NCI-H446 (cell line): ENCODE data around the gene AP5Z1.

Experiments used
- DNase-seq, 2 experiments: peaks; one replicate each; lab custom pipeline; 2025; lab: John Stamatoyannopoulos, UW

The AP5Z1 gene

GRCh38 chr7:4745971-4746919 lies 29.2 kb upstream of the AP5Z1 start:
- DNase-seq: no peak

- DNase-seq: no peak
These were observed 28.4 kb upstream of the AP5Z1 start for GRCh38 chr7:4747013-4747412.

DNA sequence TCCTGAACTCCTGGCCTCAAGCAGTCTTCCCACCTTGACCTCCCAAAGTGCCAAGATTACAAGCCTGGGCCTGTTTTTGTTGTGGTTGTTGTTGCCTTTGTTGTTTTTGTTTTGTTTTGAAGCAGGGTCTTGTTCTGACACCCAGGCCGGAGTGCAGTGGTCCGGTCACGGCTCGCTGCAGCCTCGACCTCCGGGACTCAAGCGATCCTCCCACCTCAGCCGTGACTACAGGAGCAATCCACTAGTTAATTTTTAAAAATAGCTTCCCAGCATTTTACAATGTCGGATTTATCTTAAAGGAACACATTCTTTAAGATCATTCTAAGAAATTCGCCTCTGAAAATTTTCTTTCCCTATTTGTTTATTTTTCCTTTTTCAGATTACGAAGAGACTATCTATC lies 27.7 kb upstream of the AP5Z1 start:
- no peak for DNase-seq

- no peak for DNase-seq
These were observed 27.2 kb upstream of the AP5Z1 start for GRCh38 chr7:4748231-4748681.

- no peak for DNase-seq
These were observed 26.1 kb upstream of the AP5Z1 start for GRCh38 chr7:4749363-4749762.

DNA sequence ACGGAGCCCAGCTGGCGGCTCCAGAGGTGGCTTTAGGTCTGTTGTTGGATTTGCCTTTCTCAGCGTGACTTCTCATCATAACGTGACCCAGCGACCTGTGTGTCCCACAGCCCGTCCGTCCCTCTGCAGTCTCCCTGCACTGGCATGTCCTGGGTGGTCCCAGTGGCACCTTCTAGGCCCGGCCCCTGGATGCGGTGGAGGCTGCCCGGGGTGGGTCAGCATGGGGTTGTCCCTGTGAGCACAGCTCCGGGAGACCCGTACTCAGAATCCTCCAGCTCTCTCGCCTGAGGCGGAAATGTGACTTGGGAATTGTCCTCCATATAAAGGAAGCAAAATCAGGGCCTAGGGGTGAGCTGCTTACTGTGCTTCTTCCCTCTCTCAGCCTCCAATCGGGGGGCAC lies 25.6 kb upstream of the AP5Z1 start:
- no peak for DNase-seq

DNA sequence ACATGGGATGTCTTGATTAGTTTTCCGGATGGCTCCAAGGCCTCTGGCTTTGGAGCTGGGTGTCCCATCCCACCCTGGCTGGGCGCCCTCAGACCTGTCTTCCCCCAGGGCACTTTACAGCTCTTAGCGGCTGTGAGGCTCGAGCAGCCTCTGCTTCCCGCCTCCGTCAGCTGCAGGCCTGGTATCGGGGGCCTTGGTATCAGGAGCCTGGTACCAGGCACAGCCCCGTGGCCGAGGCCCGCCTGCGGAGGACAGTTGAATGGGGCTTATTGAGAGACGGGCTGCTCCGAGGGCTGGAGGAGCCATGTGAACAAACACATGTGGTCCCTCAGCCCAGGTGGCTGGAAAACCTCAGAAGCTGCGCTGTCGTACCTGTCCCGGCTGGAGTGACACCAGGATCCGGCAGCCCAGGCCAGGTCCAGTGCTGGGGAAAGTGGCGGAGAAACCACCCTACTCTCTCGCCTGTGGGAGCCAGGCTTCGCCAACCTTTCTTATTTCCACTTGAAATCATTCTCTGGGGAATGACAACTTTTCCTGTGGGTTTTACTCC lies 23.9 kb upstream of the AP5Z1 start:
- DNase-seq: no peak

GRCh38 chr7:4753598-4754432 lies 21.6 kb upstream of the AP5Z1 start:
- peak in 1 of 2 experiments; percentile 46 for DNase-seq

DNA sequence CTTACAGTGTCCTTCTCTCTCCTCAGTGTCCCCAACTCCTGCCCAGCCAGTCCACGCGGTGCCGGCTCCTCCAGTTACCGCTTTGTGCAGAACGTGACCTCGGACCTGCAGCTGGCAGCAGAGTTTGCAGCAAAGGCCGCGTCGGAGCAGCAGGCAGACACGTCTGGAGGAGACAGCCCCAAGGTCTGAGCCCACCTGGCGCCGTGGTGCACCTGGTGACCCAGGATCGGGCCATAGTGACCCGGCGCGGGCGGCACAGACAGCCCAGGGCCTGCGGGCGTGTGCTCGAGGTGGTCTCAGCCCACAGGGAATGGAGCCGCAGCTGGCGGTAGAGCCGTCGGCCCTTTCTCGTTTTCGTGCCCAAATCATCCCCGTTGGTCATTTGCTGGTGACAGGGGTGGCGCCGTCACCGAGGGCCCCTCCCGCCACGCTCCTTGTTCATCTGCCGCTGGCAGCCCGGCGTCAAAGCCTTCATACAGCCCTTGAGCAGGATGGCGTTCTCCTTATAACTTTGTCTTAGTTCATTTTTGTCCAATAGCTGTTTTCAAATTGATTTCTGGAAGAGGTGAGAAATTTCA lies 20.9 kb upstream of the AP5Z1 start:
- DNase-seq: no peak

GRCh38 chr7:4755045-4755444 lies 20.4 kb upstream of the AP5Z1 start:
- no peak for DNase-seq

DNA sequence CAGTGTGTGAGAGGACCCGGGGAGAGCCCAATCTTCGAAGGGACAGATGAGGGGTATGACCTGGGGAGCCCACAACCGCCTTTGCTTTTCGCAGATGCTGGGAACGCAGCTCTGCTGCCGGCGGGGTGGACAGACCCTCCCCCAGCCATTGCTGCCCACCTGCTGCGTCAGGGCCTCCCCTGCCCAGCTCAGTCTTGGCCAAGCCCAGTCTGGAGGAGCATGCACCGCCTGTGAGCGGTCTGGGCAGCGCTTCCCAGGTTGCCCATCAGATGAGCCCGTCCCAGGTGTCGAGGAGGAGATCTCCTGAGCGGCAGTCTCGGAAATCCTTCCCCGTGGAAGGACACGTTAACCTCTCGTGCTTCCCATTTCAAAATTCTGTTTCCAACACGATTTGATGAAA lies 17.3 kb upstream of the AP5Z1 start:
- DNase-seq: no peak

DNA sequence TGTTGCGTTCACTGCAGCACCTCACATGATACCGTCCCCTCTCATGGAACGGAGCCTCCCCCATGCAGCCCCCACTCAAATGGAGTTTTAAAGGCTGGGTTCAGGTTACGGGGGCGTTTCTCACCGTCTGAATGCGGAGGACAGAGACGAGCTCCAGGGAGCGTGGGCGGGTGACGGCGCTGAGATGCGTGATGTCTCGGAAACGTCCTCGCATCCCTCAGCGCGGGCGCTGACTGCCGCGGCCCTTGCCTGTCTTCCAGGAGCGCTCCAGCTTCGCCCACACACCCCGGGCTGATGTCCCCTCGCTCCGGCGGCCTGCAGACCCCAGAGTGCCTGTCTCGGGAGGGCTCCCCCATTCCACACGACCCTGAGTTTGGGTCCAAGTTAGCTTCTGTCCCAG lies 16.6 kb upstream of the AP5Z1 start:
- no peak for DNase-seq

- no peak for DNase-seq
These were observed 16.2 kb upstream of the AP5Z1 start for GRCh38 chr7:4759211-4759610.

GRCh38 chr7:4760952-4761351 lies 14.5 kb upstream of the AP5Z1 start:
- no peak for DNase-seq

DNA sequence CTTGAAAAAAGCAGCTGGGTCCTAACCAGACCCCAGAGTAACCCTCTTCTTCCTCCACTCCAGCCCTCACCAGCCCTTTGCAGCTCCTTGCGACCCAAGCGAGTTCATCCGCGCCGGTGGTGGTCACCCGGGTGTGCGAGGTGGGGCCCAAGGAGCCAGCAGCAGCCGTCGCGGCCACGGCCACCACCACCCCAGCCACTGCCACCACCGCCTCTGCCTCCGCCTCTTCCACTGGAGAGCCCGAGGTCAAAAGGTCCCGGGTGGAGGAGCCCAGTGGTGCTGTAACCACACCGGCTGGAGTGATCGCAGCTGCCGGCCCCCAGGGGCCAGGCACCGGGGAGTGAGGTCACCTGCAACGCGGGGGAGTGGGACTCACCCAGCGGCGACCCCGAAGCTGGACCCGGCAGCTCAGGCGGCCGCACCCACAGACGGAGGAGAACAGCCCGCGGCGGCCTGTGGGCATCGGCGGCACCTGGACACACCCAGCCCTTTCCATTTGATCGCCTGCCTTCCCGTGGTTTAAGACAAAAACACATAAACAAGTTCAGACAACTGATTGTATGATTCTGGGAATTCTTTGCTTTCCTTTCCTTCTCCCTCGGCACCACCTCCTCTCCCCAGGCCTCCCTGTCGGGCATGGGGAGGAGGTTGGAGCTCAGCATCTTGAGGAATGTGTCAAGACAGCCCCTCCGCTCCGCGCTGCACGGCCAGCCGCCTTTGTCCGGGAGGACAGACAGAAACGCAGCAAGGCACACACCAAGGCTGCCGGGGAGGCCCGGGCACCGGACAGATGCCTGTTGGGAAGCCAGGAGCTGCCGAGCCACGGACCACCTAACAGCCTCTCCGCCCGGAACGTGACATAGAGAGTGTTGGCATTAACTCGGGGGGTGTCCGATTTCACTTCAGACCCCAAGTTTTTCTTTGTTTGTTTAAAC lies 13.0 kb upstream of the AP5Z1 start:
- DNase-seq: no peak

- no peak for DNase-seq
These were observed 12.2 kb upstream of the AP5Z1 start for GRCh38 chr7:4763091-4763793.

GRCh38 chr7:4763794-4764185 lies 11.6 kb upstream of the AP5Z1 start:
- DNase-seq: no peak

- DNase-seq: no peak
These were observed 10.9 kb upstream of the AP5Z1 start for GRCh38 chr7:4764402-4765007.

DNA sequence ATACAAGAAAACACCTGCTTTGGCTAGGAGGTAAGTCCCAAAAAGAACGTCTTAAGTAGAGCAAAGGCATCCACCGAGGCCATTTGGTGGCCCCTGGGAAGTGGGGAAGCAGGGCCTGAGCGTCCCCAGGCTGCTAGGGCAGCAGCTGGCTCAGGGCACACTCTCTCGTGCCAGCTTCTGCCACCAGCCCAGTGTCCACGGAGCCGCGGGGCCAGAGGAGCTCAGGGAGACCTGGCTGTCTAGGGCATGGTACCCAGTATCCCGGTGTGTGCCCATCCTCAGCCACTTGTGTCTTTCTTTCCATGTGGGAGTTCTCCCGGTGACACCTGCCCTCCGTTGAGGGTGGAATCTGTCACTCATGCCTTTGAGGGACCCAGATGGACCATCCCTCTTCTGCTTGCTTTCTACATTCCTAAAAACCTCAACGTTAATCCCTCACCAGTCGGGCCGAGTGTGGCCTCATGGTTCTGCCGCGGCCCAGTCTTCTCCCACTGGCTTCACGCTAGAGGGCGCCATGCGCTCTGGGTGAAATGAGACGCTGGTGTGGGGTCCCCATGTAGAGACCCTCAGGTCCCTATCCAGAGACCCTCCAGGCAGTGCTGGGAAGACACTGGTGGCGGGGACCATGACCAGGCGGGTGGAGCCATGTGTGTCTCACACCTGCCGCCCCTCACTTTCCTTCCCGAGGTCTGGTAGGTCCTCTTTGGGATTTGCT lies 9.5 kb upstream of the AP5Z1 start:
- no peak for DNase-seq
